Anterior cingulate cortex (tissue), 58 donors: ENCODE results near the gene CDC42EP2.

ENCODE experiments used
- DNase-seq, 58 donors: peaks; one replicate each; lab custom pipeline; 2025; lab: John Stamatoyannopoulos, UW

CDC42EP2 gene

GRCh38 chr11:65295571-65296341 is 18.9 kb upstream of the CDC42EP2 start:
- DNase-seq = no peak

DNA sequence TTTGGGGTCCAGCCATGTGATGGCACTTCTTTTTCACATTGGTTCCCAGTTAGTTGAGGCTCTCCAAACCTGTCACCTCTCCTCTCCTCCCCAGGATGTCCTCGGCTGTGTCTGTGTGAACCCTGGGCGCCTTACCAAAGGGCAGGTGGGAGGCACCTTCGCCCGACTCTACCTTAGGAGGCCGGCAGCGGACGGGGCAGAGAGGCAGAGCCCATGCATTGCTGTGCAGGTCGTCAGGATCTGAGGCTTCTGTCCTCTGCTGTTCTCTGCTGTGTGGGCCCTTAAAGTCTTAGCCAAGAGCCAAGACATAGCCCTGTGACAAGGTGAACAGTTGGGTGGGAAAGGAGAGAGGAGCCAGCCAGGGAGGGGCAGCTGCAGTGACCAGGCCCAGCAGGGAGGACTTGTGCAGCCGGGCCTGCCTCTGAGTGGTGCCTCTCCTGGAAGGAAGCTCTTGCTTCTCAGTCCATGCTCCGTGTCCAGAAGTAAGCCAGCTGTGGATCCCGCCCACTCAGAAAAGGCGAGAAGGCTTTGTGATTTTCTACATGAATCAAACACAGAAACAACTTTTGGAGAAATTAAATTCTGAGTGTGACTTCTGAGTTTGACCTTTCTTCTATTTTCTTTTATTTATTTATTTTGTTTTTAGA is 17.5 kb upstream of the CDC42EP2 start:
- DNase-seq = no peak

GRCh38 chr11:65298131-65298535 is 16.5 kb upstream of the CDC42EP2 start:
- peak in 49 of 58 donors; percentile 21 to 83 (median 57) for DNase-seq

DNA sequence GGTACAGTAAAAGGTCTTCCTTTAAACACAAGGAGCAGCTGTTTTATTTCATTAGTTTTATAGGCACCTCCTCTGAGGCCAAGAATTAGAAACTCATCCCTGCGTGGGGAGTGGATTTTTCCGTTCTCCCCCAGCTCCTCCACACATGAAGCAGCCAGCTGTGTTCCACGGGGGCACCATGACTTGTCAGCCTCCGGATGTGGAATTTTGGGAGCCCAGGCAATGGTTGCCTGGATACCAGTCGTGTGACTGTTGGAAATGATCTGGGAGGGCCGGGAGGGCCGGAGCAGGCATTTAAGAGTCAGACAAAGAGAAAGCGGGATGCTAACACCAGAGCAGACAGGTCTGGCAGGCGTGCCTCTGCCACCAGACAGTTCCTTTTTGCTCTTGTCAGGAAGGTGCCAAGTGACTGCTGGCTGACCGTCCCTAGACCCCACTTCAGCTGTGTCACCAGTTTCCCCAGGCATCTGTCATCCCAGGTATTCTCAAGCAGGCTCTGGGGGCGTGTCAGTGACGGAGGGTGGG is 15.9 kb upstream of the CDC42EP2 start:
- peak in 44 of 58 donors; percentile 16 to 87 (median 61) for DNase-seq

GRCh38 chr11:65300621-65301275 is 13.9 kb upstream of the CDC42EP2 start:
- DNase-seq = no peak

- DNase-seq = peak in 27 of 58 donors; percentile 9 to 69 (median 39)
Measured at GRCh38 chr11:65301491-65302329, 13.0 kb upstream of the CDC42EP2 start.

- DNase-seq = no peak
Measured at GRCh38 chr11:65303555-65303954, 11.1 kb upstream of the CDC42EP2 start.

DNA sequence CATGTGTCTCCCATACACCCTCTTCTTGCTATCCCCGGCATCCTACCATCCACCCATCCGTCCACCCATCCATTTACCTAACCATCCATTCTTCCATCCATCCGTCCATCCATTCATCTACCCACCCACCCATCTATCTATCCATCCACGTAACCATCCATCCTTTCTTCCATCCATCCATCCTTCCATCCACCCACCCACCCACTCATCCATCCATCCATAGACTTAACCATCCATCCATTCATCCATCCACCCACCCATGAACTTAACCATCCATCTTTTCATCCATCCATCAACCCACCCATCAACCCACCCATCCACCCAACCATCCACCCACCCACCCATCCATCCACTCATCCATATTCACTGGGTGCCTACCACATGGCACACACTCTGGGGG is 10.6 kb upstream of the CDC42EP2 start:
- no peak for DNase-seq

GRCh38 chr11:65304613-65305012 is 10.1 kb upstream of the CDC42EP2 start:
- DNase-seq = no peak

DNA sequence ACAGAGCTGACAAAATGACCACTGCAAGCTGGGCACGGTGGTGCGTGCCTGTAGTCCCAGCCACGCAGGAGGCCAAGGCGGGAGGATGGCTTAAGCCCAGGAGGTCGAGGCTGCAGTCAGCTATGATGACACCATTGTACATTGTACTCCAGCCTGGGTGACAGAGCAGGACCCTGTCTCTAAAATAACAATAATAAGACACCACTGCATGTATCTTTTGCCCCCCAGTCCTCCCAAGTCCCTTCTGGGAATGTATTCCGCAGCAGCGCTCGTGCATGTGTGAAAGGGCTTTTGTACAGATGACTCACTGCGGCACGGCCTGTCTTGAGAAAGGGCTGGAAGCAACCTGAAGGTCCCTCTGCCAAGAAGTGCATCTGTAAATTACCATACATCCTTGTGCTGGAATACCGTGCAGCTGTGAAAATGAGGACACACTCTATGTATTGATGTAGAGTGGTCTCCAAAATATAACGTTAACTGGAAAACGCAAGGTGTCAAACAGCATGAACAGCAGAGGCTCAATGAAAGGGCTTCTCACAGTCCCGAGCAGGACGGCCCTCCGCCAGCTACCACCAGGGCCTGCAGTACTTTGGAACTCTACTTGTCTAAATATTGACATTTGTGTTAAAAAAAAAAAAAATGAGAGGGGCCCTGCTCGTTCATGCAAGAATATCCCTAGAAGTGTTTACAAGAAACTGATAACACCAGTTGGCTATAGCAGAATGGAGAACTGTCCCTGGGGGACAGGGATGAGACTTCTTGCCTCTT is 9.0 kb upstream of the CDC42EP2 start:
- DNase-seq = peak in 3 of 58 donors; percentile 17 to 38 (median 28)

DNA sequence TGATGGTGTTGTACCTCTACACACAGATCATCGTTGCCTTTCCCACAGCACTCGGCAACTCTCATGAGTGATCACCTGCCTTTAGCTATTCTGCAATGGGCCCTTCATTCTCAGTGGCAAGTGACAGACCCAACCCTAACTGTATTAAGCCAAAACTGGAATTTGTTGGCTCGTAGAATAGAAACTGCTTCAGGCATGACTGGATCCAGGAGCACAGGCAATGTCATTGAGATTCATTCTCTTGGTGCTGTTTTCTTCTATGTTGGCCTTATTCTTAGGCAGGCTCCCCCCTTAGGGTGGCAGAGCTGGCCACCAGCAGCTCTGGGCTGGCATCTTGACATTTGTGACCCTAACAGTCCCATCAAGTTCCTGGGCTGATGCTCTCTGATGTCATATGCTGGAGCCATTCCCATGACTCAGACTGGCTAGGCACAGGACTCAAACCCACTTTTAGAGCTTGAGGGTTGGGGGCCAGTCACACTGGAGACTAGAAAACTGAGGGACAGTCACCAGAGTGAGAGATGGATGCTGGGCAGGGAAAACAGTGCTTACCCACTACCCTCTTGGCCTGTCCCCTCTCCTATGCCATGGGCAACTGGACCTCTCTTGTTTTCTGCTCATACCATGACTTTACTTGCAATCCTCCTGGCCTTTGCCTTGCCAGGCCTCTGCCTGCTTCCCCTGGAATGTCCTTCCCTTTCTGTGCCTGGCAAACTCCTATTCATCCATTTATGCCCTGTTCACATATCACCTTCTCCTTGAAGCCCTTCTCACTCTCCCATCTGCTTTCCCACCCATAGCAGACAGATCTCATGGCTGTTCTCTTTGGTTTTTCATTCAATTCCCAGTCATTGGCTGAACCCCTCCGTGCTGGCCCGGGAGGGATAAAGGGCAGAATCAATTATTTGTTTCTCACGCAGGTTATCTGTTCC is 7.1 kb upstream of the CDC42EP2 start:
- DNase-seq = no peak

DNA sequence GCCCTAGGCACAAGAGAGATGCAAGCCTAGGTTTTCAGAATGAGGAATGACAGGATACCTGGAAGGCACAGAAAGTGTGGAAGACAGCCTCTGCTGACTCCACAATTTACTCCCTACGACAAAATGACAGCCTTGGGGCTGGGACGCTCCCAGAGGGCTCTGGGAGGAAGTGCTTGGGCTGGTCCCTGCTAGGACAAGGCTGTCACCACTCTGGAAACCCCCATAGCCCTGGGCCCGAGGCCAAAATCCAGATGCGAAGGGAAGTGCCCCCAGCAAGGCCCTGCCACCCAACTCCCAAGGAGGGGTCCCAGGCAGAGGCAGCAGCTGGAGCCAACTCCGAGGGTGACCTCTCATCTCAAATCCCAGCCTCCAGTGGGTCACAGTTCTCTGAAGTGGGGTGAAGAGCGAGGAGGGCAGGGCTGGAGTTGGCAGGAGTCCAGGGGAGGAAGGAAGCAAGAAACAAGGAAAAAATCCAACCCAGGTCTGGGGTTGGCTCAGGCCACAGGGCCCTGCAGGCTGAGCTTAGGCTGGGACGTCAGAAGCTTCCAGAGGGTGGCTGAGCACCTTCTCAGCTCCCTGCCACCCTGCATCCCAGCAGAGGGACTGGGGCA is 6.3 kb upstream of the CDC42EP2 start:
- no peak for DNase-seq

- DNase-seq = no peak
Measured at GRCh38 chr11:65309006-65309405, 5.7 kb upstream of the CDC42EP2 start.

DNA sequence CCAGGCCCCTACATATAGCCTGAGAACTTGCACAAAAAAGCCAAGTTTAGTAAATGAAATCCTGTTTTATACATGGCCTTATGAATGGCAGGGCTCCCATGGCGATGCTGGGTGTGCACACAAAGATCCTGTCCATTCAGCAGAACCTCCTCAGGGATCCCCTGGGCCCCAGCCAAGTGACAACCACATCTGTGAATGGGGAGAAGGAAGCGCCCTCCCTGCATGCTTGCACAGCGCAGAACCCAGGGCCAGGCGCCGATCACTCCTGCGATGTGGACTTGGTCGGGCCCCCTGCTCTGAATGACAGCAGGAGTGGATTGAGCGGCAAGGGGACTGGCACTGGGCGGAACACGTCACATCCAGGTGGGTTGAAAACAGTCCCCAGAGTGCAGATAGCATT is 4.5 kb upstream of the CDC42EP2 start:
- peak in 17 of 58 donors; percentile 22 to 59 (median 34) for DNase-seq

DNA sequence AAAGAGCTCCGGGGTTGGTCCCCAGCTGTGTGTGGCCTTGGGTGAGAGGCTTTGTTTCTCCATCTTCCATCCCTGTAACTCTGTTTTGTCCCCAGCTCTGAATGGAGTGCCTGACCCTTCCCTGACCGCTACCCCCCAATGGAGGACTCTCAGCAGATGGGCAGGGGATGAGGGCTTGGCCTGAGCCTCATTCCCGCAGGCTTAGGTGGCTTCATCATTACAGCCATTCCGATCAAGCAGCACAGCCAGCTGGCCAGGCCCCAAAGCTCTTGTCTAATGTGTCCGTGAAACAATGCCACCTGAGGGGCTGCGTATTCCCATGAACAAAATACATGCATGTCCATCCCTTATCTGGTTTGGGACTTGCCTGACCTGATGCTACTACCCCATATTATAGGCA is 3.9 kb upstream of the CDC42EP2 start:
- DNase-seq = no peak

DNA sequence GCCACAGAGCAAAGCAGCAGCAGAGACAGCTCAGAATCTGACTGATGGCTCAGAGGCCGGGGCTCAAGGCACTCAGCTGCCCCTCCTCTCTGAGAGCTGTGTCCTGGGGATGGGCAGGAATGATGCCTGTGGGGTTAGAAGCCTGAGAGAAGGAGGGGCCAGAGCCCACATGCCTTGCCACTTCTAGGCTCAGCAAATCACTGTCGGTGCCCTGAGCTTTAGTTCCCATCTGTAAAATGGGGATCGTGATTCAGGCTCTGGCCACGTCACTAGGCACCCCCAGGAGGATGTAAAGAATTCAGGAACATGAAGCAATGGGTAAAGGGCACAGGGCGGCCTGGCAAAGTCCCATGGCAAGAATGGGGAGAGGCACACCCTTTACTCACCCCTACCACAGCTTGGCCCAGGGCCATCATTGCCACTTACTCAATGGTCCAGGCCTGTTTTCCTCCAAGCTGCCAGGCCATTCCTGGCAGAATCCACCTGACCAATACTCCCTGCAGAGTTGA is 3.4 kb upstream of the CDC42EP2 start:
- DNase-seq = peak in 1 of 58 donors; percentile 45

DNA sequence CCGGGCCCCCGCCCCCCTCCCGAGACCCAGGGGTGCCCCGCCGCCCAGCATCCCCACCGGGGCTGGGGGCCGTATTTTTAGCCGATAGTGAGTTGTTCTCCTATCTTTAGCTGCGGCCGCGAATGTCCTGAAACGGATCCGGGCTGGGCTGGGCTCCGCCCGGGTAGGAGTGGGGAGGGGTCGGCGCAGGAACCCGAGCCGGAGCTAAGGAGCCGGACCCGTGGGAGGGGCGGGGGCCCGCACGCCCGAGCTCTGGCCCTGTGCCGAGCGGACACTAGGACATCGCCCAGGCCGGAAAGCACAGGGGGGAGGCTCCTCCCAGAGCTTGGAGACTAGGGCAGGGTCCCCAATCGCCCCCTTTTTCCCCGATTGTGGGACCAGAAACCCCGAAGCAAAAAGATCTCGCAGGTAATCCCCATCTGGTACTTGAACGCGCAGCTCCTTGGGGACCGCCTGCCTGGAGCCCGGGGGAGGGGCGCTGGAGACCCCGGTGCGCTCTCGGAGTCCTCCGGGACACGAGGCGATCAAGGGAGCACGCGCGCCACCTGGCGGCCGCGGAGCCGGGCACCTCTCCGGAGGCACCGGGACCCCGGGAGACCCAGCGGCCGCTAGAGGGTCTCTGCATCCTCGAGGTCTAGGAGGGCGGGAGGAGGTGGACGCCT is 669 bp downstream of the CDC42EP2 start:
- peak in 56 of 58 donors; percentile 11 to 87 (median 67) for DNase-seq
